HUES64 (cell line): ENCODE results near the gene MBP.

Experiments used
- H3K27ac ChIP-seq: 2 replicates; pipeline ENCODE4 v1.7.0; 2013; ENCODE audit warnings: low read depth, low read length, inconsistent platforms
- H3K27me3 ChIP-seq: 2 replicates; pipeline ENCODE4 v1.6.1; 2013; ENCODE audit warnings: mild to moderate bottlenecking, low read length; ENCODE audit not compliant: insufficient read depth
- H3K36me3 ChIP-seq: 2 replicates; pipeline ENCODE4 v1.6.1; 2013; ENCODE audit warnings: mild to moderate bottlenecking, low read length; ENCODE audit not compliant: insufficient read depth
- H3K4me1 ChIP-seq: 2 replicates; pipeline ENCODE4 v1.6.1; 2013; ENCODE audit warnings: mild to moderate bottlenecking, low read length, moderate library complexity; ENCODE audit not compliant: insufficient read depth
- H3K4me3 ChIP-seq: 2 replicates; pipeline ENCODE4 v1.5.1; 2013; ENCODE audit warnings: mild to moderate bottlenecking, low read length, moderate library complexity
- H3K9ac ChIP-seq: 2 replicates; pipeline ENCODE4 v1.6.1; 2013; ENCODE audit warnings: mild to moderate bottlenecking, low read depth, low read length
- H3K9me3 ChIP-seq: 2 replicates; pipeline ENCODE4 v1.6.1; 2013; ENCODE audit warnings: low read depth, low read length; ENCODE audit not compliant: insufficient read depth
- WGBS: fragments of 150-250, 120-280 bp; methylation state at CpG from one replicate; pipeline ENCODE4 v1.1.7; 2013; ENCODE audit warnings: missing lambda C conversion rate; 5-methylcytosine and 5-hydroxymethylcytosine counted together

Gene MBP

GRCh38 chr18:77057006-77057395 is 75.6 kb downstream of the MBP start:
- no peak overlapping the region for H3K9ac ChIP-seq
- no peaks in the 10 kb centered on the region for H3K27me3 ChIP-seq
- peaks cover 16% of the 10 kb centered on the region for H3K4me1 ChIP-seq
- no peak overlapping the region for H3K27ac ChIP-seq
- H3K9me3 ChIP-seq, result no peaks in the 10 kb centered on the region
- 81% methylated on average over 5 of the region's 5 CpGs for WGBS
- H3K36me3 ChIP-seq, result no peaks in the 10 kb centered on the region
- H3K4me3 ChIP-seq, result no peak overlapping the region

GRCh38 chr18:77056344-77057005 is 76.1 kb downstream of the MBP start:
- no peaks in the 10 kb centered on the region for H3K27me3 ChIP-seq
- peaks cover 16% of the 10 kb centered on the region for H3K4me1 ChIP-seq
- WGBS, result 52% methylated on average over 21 of the region's 21 CpGs
- no peak overlapping the region for H3K4me3 ChIP-seq
- H3K36me3 ChIP-seq, result no peaks in the 10 kb centered on the region
- H3K9me3 ChIP-seq, result no peaks in the 10 kb centered on the region
- H3K9ac ChIP-seq, result no peak overlapping the region
- no peak overlapping the region for H3K27ac ChIP-seq

GRCh38 chr18:77055429-77056300 is 76.9 kb downstream of the MBP start:
- 89% methylated on average over 15 of the region's 15 CpGs for WGBS
- no peak overlapping the region for H3K4me3 ChIP-seq
- no peak overlapping the region for H3K27ac ChIP-seq
- no peaks in the 10 kb centered on the region for H3K27me3 ChIP-seq
- H3K9ac ChIP-seq, result no peak overlapping the region
- no peaks in the 10 kb centered on the region for H3K9me3 ChIP-seq
- no peaks in the 10 kb centered on the region for H3K36me3 ChIP-seq
- H3K4me1 ChIP-seq, result peaks cover 16% of the 10 kb centered on the region

GRCh38 chr18:77054606-77055428 is 77.8 kb downstream of the MBP start:
- Histone ChIP-seq H3K4me1 (peaks cover 16% of the 10 kb centered on the region), H3K36me3 (no peaks in the 10 kb centered on the region), H3K9me3 (no peaks in the 10 kb centered on the region), H3K27ac (no peak overlapping the region), H3K4me3 (no peak overlapping the region), H3K9ac (no peak overlapping the region), H3K27me3 (no peaks in the 10 kb centered on the region)
- 54% methylated on average over 14 of the region's 15 CpGs for WGBS

- no peaks in the 10 kb centered on the region for H3K36me3 ChIP-seq
- no peaks in the 10 kb centered on the region for H3K27me3 ChIP-seq
- no peaks in the 10 kb centered on the region for H3K9me3 ChIP-seq
- H3K4me1 ChIP-seq, result peaks cover 16% of the 10 kb centered on the region
- no peak overlapping the region for H3K4me3 ChIP-seq
- 90% methylated on average over 6 of the region's 6 CpGs for WGBS
- H3K27ac ChIP-seq, result no peak overlapping the region
- H3K9ac ChIP-seq, result no peak overlapping the region
Measured at GRCh38 chr18:77054288-77054605, 78.3 kb downstream of the MBP start.

GRCh38 chr18:77053616-77054287 is 78.8 kb downstream of the MBP start:
- no peaks in the 10 kb centered on the region for H3K27me3 ChIP-seq
- H3K4me1 ChIP-seq, result peaks cover 16% of the 10 kb centered on the region
- WGBS, result 90% methylated on average over 18 of the region's 18 CpGs
- no peak overlapping the region for H3K27ac ChIP-seq
- no peaks in the 10 kb centered on the region for H3K9me3 ChIP-seq
- no peaks in the 10 kb centered on the region for H3K36me3 ChIP-seq
- H3K4me3 ChIP-seq, result no peak overlapping the region
- no peak overlapping the region for H3K9ac ChIP-seq

- Histone ChIP-seq H3K9me3 (no peaks in the 10 kb centered on the region), H3K4me3 (no peak overlapping the region), H3K36me3 (no peaks in the 10 kb centered on the region), H3K27me3 (no peaks in the 10 kb centered on the region), H3K4me1 (peaks cover 16% of the 10 kb centered on the region), H3K27ac (no peak overlapping the region), H3K9ac (no peak overlapping the region)
- 93% methylated on average over 5 of the region's 5 CpGs for WGBS
Measured at GRCh38 chr18:77052983-77053309, 79.6 kb downstream of the MBP start.

DNA sequence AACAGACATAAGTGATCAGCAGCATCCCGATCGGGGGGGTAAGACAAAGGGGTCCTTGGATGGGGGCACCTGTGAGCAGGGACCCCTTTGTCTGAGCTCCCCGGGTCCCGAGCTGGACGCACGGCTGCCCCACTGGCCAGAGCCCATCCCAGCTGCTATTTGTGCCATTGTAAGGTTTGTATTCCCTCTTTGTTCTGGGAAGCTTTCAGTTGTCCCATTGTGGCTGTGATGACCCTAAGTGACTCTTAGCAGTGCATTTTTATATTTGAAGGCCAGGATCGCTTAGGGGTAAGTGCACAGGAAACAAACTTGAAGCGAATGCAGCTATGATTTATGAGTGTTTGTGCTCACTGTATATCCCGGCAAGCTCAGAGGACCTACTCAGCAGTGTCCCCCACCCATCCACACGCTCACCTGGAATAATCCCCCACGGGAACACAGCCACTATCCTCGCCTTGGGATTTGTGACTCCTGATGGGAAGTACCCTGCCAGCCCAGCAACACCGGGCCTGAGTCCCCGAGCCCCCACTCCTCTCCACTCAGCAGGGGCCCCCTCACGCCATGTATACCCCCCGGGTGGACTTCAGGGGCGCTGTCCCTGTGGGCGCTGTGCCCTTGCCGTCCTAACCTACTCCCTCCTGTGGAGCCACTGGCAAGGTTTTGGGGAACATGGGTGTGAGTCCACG is 80.1 kb downstream of the MBP start:
- H3K27me3 ChIP-seq, result no peaks in the 10 kb centered on the region
- WGBS, result 95% methylated on average over 20 of the region's 20 CpGs
- H3K4me3 ChIP-seq, result no peak overlapping the region
- no peak overlapping the region for H3K27ac ChIP-seq
- H3K36me3 ChIP-seq, result no peaks in the 10 kb centered on the region
- no peaks in the 10 kb centered on the region for H3K9me3 ChIP-seq
- H3K9ac ChIP-seq, result no peak overlapping the region
- H3K4me1 ChIP-seq, result peaks cover 16% of the 10 kb centered on the region

DNA sequence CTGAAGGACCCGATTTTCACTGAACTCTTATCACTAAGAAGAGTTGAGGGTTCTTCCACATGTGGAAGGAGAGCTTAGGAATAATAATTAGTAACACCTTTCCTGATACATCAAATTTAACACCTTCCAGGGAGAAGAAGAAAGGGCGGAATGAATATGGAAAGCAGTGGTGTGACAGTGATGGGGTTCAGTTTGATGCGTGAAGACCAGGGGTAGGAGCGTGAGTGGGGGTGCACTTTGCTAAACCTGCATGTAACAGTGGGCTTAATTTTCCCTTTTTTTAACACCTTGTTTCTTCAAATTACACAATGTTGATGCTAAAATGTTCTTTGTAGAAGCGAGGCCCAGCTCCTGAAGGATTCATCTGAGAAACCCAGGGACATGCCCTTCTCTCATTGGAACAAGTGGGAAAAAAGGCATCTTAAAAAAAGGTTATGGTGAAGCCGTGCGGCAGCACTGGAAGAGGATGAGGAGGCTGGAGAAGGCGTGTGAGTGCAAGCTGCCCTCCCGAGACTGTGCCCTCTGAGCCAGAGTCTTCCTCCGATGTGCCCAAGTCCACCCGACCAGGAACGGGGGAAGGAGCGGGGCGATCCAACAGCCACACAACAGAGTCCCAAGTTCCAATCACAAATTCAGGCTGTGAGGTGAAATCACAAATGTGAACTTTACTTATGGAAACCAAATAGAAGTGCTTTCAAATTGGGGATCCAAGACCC is 80.8 kb downstream of the MBP start:
- 94% methylated on average over 13 of the region's 14 CpGs for WGBS
- Histone ChIP-seq H3K4me3 (no peak overlapping the region), H3K4me1 (peaks cover 15% of the 10 kb centered on the region), H3K9me3 (no peaks in the 10 kb centered on the region), H3K9ac (no peak overlapping the region), H3K27me3 (no peaks in the 10 kb centered on the region), H3K27ac (no peak overlapping the region), H3K36me3 (no peaks in the 10 kb centered on the region)

DNA sequence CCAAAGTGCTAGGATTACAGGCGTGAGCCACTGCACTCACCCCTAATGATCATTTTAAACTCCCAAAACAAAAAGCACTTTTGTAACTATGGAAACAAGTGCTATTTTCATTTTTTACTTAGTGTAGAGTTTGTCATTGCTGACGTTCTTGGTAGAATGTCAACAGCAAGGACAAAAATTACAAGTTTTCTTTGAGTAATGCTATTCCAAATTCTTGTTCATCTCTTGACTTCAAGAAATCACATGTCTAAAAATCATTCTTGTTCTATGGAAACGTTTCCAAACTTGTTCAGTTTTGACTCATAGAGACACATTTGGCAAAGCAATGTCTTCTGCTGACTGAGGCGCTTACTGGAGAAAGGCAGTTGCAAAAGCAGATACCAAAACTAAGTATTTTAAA is 82.6 kb downstream of the MBP start:
- H3K36me3 ChIP-seq, result no peaks in the 10 kb centered on the region
- H3K4me1 ChIP-seq, result no peaks in the 10 kb centered on the region

More for the DNA sequence above, 82.6 kb downstream of the MBP start:
- Histone ChIP-seq H3K9me3 (no peaks in the 10 kb centered on the region), H3K27me3 (no peaks in the 10 kb centered on the region), H3K4me3 (no peak overlapping the region), H3K27ac (no peak overlapping the region), H3K9ac (no peak overlapping the region)
- WGBS, result 94% methylated on average over 4 of the region's 4 CpGs
